Astrocyte (in vitro differentiated cells and primary cell): ENCODE results near the gene ASGR1. TPM values are rescaled to one million over a fixed set of nuclear protein-coding genes. Genes with fewer than 3 reads are reported as not detected.

ENCODE experiments used
- DNase-seq: peaks from one replicate; pipeline ENCODE4 v3.0.0-alpha.2; 2010; ENCODE audit warnings: low read depth
- FAIRE-seq: peaks from 2 replicates; lab custom pipeline; 2011; peaks lifted over from hg19 to GRCh38; lab: Jason Lieb, UNC
- H2AFZ ChIP-seq: 2 replicates; pipeline ENCODE4 v1.6.0; 2012; ENCODE audit warnings: low read depth, low read length, inconsistent platforms
- H3K27ac ChIP-seq: 2 replicates; pipeline ENCODE4 v1.5.1; 2011; ENCODE audit warnings: low read depth, low read length, inconsistent platforms
- H3K27me3 ChIP-seq: 2 replicates; pipeline ENCODE4 v1.6.0; 2011; ENCODE audit warnings: low read length, inconsistent platforms; ENCODE audit not compliant: insufficient read depth
- H3K36me3 ChIP-seq: 2 replicates; pipeline ENCODE4 v1.5.1; 2011; ENCODE audit warnings: low read length, inconsistent platforms; ENCODE audit not compliant: insufficient read depth
- H3K4me1 ChIP-seq: 2 replicates; pipeline ENCODE4 v1.5.1; 2011; ENCODE audit warnings: low read length, inconsistent platforms; ENCODE audit not compliant: insufficient read depth
- H3K4me2 ChIP-seq: 2 replicates; pipeline ENCODE4 v1.6.0; 2012; ENCODE audit warnings: low read length, inconsistent platforms
- H3K4me3 ChIP-seq: 2 replicates; pipeline ENCODE4 v1.5.1; 2011; ENCODE audit warnings: low read depth, mild to moderate bottlenecking, low read length, inconsistent platforms; ENCODE audit not compliant: insufficient read depth
- H3K79me2 ChIP-seq: 2 replicates; pipeline ENCODE4 v1.6.0; 2012; ENCODE audit warnings: mild to moderate bottlenecking, low read length, inconsistent platforms; ENCODE audit not compliant: insufficient read depth
- H3K9ac ChIP-seq: 2 replicates; pipeline ENCODE4 v1.6.0; 2012; ENCODE audit warnings: mild to moderate bottlenecking, low read length, inconsistent platforms
- H3K9me3 ChIP-seq: 2 replicates; pipeline ENCODE4 v1.5.1; 2012; ENCODE audit warnings: low read depth, mild to moderate bottlenecking, low read length, inconsistent platforms; ENCODE audit not compliant: insufficient read depth
- H4K20me1 ChIP-seq: 2 replicates; pipeline ENCODE4 v1.6.0; 2012; ENCODE audit warnings: low read length, inconsistent platforms; ENCODE audit not compliant: insufficient read depth
- H3K27ac Mint-ChIP-seq: one replicate; pipeline ENCODE4 v1.8.0; 2021; ENCODE audit warnings: mild to moderate bottlenecking, mixed read lengths; ENCODE audit not compliant: unreplicated experiment
- H3K27me3 Mint-ChIP-seq: one replicate; pipeline ENCODE4 v1.8.0; 2021; ENCODE audit warnings: low read depth, mixed read lengths; ENCODE audit not compliant: unreplicated experiment
- H3K36me3 Mint-ChIP-seq: one replicate; pipeline ENCODE4 v1.8.0; 2021; ENCODE audit warnings: low read depth, mixed read lengths; ENCODE audit not compliant: unreplicated experiment
- H3K4me1 Mint-ChIP-seq: one replicate; pipeline ENCODE4 v1.8.0; 2021; ENCODE audit warnings: low read depth, mixed read lengths; ENCODE audit not compliant: unreplicated experiment
- H3K4me3 Mint-ChIP-seq: one replicate; pipeline ENCODE4 v1.8.0; 2021; ENCODE audit warnings: mild to moderate bottlenecking, moderate library complexity, mixed read lengths; ENCODE audit not compliant: unreplicated experiment
- H3K9me3 Mint-ChIP-seq: one replicate; pipeline ENCODE4 v1.8.0; 2021; ENCODE audit warnings: mild to moderate bottlenecking, mixed read lengths; ENCODE audit not compliant: unreplicated experiment
- CTCF ChIP-seq: IDR thresholded peaks from 2 replicates; pipeline ENCODE4 v1.5.1; 2011; ENCODE audit warnings: low read depth, mild to moderate bottlenecking, inconsistent platforms, low read length, moderate library complexity; ENCODE audit not compliant: insufficient read depth
- EZH2 ChIP-seq: IDR thresholded peaks from 2 replicates; pipeline ENCODE4 v1.6.1; 2012; ENCODE audit warnings: mild to moderate bottlenecking, low read length, inconsistent platforms; ENCODE audit not compliant: insufficient read depth
- total RNA-seq: library from RNA; stranded (reverse); gene quantifications from 2 replicates; pipeline ENCODE4 v1.2.1, GENCODE V29; 2021

The ASGR1 gene
- total RNA-seq, 1 donor from 2014 or later = 5.0 TPM

GRCh38 chr17:7144213-7144612, 35.0 kb downstream of the ASGR1 start:
- Mint-ChIP-seq H3K9me3 (peaks cover 2% of the 10 kb centered on the region), H3K27ac (no peak overlapping the region), H3K36me3 (no peaks in the 10 kb centered on the region), H3K4me3 (peak overlapping the region; percentile 40), H3K27me3 (peaks cover 27% of the 10 kb centered on the region), H3K4me1 (peaks cover 2% of the 10 kb centered on the region)
- no peak overlapping the region for H3K4me3 ChIP-seq
- H3K79me2 ChIP-seq = no peaks in the 10 kb centered on the region
- no peak overlapping the region for H3K27ac ChIP-seq
- no peak overlapping the region for H3K4me2 ChIP-seq
- H3K27me3 ChIP-seq = peaks cover 27% of the 10 kb centered on the region
- TF ChIP-seq CTCF = no peak
- TF ChIP-seq EZH2 = no peak
- DNase-seq = peak; percentile 7
- H2AFZ ChIP-seq = no peak overlapping the region
- H4K20me1 ChIP-seq = no peaks in the 10 kb centered on the region
- no peaks in the 10 kb centered on the region for H3K36me3 ChIP-seq
- no peaks in the 10 kb centered on the region for H3K4me1 ChIP-seq
- FAIRE-seq = no peak
- no peak overlapping the region for H3K9ac ChIP-seq
- no peaks in the 10 kb centered on the region for H3K9me3 ChIP-seq

DNA sequence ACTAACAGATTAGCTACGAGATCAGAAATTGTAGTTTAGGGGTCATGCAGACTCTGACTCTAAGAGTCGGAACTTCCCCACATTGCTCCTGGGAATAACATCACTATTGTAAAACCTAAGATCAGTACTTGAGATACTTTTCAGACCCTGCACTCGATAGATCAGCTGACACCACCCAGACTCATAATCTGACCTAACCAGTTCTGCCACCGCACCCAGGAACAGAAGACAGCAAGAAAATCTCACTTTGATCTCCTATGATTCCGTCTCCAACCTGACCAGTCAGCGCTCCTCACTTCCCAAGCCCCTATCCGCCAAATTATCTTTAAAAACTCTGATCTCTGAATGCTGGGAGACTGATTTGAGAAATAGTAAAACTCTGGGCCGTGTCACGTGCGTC, 37.3 kb downstream of the ASGR1 start:
- Histone ChIP-seq H2AFZ (no peak overlapping the region), H3K4me3 (no peak overlapping the region), H3K4me1 (no peaks in the 10 kb centered on the region), H3K9me3 (no peaks in the 10 kb centered on the region), H4K20me1 (no peaks in the 10 kb centered on the region), H3K4me2 (no peak overlapping the region), H3K27me3 (peaks cover 36% of the 10 kb centered on the region), H3K36me3 (no peaks in the 10 kb centered on the region), H3K79me2 (no peaks in the 10 kb centered on the region), H3K9ac (no peak overlapping the region), H3K27ac (no peak overlapping the region)
- DNase-seq (no peak), FAIRE-seq (no peak)
- TF ChIP-seq EZH2 = no peak
- no peak for TF ChIP-seq CTCF
- H3K9me3 Mint-ChIP-seq = peaks cover 2% of the 10 kb centered on the region
- H3K4me1 Mint-ChIP-seq = peaks cover 2% of the 10 kb centered on the region
- no peaks in the 10 kb centered on the region for H3K36me3 Mint-ChIP-seq
- H3K27ac Mint-ChIP-seq = no peak overlapping the region
- H3K27me3 Mint-ChIP-seq = peaks cover 25% of the 10 kb centered on the region
- no peak overlapping the region for H3K4me3 Mint-ChIP-seq

DNA sequence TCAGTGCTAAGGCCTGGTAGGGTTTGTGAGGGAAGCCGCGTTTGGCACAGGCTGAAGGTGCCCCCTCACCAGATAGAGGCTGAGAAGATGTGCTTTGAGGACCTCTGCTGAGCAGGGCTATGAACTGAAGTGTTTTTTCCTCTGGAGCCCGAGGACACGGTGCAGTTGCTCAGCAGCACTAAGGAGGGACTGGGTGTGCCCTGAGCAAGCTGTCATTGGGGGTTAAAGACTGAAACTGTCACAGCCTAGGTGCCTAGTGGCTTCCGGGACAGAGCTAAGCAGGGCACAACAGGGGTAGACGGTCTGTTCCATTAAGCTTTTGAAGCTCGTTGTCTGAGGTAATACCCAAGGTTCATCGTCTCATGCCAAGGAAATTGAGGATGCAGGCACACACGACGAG, 39.8 kb downstream of the ASGR1 start:
- no peaks in the 10 kb centered on the region for H3K36me3 ChIP-seq
- no peak overlapping the region for H3K27ac Mint-ChIP-seq
- no peaks in the 10 kb centered on the region for H3K36me3 Mint-ChIP-seq
- peaks cover 27% of the 10 kb centered on the region for H3K27me3 ChIP-seq
- no peak overlapping the region for H3K4me2 ChIP-seq
- H3K27me3 Mint-ChIP-seq = peaks cover 25% of the 10 kb centered on the region
- H4K20me1 ChIP-seq = no peaks in the 10 kb centered on the region
- H3K9ac ChIP-seq = no peak overlapping the region
- H3K79me2 ChIP-seq = no peaks in the 10 kb centered on the region
- FAIRE-seq = no peak
- H3K4me1 Mint-ChIP-seq = no peaks in the 10 kb centered on the region
- peaks cover 2% of the 10 kb centered on the region for H3K9me3 Mint-ChIP-seq
- no peak overlapping the region for H3K4me3 ChIP-seq
- H3K4me1 ChIP-seq = no peaks in the 10 kb centered on the region
- no peak for DNase-seq
- H3K27ac ChIP-seq = no peak overlapping the region
- no peaks in the 10 kb centered on the region for H3K9me3 ChIP-seq
- no peak overlapping the region for H3K4me3 Mint-ChIP-seq
- no peak for TF ChIP-seq CTCF
- TF ChIP-seq EZH2 = no peak
- no peak overlapping the region for H2AFZ ChIP-seq
